GM20431 (cell line): ENCODE data around the gene KDELR3.

Source experiments
- in situ Hi-C: fragments of 300-500 bp; cut with MseI, MboI; formaldehyde crosslinking; loops from one replicate; pipeline ENCODE4 v1.15.0; 2020; ENCODE audit warnings: low sequenced_read_pairs; ENCODE audit not compliant: unreplicated experiment

The KDELR3 gene

DNA sequence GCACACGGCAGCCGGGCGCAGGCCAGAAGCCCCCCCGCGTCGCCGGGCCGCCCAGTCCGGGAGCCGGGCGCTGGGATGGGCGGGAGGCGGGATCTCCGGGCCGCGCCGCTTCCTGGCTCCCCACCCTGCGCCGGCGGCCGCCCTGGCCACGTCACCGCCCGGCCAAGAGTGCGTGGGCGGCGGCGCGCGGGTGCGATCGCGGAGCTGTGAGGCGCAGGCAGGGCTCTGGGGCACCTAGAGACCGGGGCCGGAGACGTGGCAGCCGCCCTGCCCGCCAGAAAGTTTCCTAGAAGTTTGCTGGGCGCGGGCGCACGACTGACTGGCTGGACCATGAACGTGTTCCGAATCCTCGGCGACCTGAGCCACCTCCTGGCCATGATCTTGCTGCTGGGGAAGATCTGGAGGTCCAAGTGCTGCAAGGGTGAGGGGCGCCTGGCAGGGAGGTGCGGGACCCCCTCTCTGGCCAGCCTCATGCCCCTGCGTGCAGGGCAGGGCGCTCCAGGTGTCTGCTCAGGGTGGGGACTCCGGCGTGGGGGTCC is at the start of gene KDELR3:
Gene KDELR3 (plus strand): TSS at position 193 of the 539 bp plus-strand sequence. CDS start 138 bp downstream, at position 331.
- in situ Hi-C loops: no loop called here

- in situ Hi-C loops: no loop called here
Observed at GRCh38 chr22:38418589-38418988, 49.3 kb upstream of the KDELR3 start.

GRCh38 chr22:38419121-38419857 is 48.6 kb upstream of the KDELR3 start:
- in situ Hi-C loops: no loop called here

GRCh38 chr22:38419858-38420160 is 48.1 kb upstream of the KDELR3 start:
- in situ Hi-C loops: no loop called here

DNA sequence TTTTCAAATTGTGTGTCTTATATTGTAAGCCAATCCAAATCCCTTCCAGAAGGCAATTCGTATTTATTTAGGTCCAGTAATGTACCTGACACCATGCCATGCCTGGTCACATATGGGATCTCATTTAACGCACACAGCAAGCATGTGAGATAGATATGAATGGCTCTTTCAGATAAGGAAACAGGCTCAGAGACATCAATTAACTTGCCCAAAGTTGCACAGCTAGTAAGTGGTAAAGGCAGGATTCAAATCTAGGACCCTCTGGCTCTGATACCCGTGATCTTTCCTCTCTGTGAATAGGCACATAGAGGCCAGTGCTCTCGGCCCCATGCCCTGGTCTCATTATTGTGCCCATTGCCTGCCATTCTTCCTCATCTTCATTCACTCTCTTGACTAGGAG is 47.2 kb upstream of the KDELR3 start:
- in situ Hi-C loops: no loop called here

DNA sequence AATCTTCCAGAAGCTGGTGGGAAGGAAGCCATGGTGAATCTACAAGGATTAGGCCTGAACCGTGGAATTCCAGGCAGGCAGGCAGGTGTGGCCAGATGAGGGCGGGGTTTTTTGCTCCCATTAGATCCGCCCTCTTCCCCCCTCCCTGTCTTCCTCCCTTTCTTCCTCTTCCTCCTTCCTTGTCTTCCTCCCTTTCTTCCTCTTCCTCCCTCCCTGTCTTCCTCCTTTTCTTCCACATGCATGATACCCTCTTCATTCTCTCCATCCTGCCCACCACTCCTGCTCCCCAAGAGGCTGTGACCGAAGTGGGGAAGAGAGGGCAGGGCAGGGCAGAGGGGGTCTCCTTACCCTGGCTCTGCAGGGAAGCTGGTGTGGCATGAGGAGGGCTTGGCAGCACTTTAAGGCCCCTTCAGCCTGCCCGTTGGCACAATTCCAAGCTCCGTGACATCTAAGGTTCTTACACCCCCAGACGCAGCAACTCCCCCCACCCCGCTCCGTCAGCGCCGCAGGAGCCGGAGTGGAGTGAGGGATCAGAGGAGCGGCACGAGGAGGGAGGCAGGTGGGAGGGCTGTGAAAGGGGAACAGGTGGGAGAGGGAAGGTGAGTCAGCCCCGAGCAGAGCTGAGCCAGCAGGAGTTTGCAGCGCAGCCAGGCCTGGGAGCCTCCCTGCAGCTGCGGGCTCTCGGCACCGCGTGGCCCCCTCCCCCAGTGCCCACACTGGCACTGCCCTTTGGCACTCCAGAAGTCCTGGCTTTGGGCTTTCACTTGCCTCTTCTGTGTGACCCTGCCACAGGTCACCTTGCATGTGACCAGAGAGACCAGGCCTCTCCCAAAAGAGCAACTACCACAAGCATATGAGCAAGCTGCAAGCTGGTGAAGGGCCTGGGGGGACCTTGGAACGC is 45.0 kb upstream of the KDELR3 start:
- in situ Hi-C loops: no loop called here

GRCh38 chr22:38423512-38424503 is 44.1 kb upstream of the KDELR3 start:
- in situ Hi-C loops: no loop called here

DNA sequence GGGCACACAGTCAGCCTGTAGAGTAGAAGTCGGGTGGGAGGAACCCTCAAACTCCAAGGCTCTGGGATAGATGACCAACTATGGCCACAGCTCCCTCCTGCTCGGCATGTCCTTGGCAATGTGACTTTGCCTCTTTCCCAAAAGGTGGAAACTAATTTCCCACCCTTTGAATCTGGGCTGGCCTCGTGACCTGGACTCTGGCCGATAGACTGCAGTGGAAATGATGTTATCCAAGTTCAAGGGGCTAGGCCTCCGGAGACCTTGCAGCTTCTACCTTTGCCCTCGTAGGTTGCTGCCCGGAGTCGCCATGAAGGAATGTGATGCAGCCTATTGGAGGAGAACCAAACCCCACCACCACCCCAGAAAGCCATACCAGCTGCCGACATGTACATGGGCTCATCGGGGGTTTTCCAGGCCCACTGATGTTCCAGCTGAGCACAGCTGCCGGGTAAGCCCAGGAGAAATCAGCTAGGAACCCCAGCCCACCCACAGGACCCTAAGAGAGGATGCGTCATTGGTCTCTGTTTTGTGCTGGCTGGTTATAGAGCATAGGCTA is 43.3 kb upstream of the KDELR3 start:
- in situ Hi-C loops: no loop called here

GRCh38 chr22:38426628-38427027 is 41.3 kb upstream of the KDELR3 start:
- in situ Hi-C loops: no loop called here

- in situ Hi-C loops: no loop called here
Observed at GRCh38 chr22:38427465-38427864, 40.4 kb upstream of the KDELR3 start.

DNA sequence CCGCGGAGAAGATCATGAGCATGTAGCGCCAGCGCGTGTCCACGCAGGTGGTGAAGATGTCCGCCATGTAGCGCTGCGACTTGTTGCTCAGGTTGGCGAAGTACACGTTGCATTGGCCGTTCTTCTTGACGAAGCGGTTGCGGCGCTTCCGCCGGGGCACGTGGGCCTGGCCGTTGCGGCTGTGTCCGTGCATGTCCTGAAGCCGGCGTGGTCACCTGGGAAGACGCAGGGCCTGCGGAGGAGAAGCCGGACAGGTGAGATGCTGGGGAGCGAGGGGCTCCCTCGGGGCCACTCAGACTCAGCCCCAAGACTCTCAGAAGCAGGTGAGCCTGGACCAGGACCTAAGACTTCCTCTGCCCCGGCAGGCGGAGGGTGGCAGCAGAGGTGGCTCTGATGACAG is 40.0 kb upstream of the KDELR3 start:
- in situ Hi-C loops: no loop called here

GRCh38 chr22:38428714-38429113 is 39.2 kb upstream of the KDELR3 start:
- in situ Hi-C loops: no loop called here

- in situ Hi-C loops: no loop called here
Observed at GRCh38 chr22:38429499-38430068, 38.3 kb upstream of the KDELR3 start.

DNA sequence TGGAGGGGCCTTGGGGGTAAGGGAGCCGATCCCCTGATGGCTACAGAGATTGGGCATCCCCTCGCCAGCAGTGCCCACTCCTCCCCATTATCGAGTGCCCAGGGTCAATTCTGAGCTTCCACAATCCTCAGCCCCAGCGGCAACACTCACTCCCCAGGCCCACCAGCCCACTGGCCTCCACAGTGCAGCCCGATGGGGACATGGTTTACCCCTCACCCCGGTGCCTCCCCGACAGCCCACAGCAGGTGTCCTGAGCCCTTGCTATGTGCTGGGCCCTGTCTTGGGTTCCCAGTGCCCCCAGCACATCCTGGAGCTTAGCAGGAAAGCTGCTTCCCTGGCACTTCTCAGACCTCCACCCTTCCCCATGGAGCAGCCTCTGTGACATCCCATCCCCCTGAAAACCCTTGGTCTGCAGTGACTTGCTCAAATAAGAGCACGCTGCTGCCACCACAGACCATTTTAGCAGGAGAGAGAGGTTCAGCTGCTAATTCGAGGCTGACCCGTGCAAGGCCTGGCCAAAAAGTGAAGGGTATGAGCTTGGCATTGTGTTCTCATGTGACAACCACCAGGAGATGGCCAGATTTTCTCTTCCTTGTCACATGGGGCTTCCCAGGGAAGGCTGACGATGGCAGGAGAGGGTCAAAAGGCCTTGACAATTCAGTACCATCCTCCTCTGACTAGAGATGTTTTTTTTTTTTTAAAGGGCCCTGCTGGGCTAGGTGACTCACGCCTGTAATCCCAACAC is 36.5 kb upstream of the KDELR3 start:
- in situ Hi-C loops: no loop called here

DNA sequence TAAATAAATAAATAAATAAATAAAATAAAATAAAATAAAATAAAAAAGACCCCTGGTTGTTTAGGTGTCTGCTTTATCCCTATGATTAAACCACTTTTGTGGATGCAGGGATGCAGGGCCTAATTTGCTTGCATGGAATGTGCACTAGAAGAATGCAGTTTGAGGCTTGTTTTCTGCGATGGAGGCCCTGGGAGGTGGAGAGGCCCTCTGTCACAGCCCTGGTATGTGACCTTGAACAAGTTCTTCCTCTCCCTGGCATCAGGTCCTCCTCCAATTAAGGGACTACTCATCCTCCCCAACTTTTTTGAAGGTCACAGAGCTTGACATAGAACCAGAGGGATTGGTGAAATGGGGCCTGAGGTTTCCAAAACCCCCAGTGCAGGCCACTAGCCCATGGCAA is 35.6 kb upstream of the KDELR3 start:
- in situ Hi-C loops: no loop called here

- in situ Hi-C loops: no loop called here
Observed at GRCh38 chr22:38433871-38434270, 34.0 kb upstream of the KDELR3 start.

- in situ Hi-C loops: no loop called here
Observed at GRCh38 chr22:38435010-38435409, 32.9 kb upstream of the KDELR3 start.

DNA sequence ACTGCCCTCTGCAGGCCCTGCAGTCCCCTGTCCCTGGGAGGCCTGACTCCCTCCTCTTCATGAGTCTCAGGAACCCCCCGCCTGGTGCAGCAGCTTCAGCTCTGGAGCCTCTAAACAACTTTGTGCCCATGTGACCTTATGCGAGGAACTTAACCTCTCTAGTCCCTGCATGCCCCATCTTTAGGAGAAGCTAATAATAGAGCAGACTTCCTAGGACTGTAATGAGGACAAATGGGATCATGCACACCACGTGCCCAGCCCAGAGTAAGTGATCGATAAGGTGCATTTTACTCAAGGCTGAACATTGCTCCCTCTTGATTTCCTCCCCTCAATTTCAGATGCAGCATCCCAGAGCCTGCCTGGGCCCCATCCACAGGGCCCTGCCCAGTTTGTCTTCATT is 31.9 kb upstream of the KDELR3 start:
- in situ Hi-C loops: no loop called here
